ENCODE results near the gene DNAJC8.

Gene DNAJC8

DNA sequence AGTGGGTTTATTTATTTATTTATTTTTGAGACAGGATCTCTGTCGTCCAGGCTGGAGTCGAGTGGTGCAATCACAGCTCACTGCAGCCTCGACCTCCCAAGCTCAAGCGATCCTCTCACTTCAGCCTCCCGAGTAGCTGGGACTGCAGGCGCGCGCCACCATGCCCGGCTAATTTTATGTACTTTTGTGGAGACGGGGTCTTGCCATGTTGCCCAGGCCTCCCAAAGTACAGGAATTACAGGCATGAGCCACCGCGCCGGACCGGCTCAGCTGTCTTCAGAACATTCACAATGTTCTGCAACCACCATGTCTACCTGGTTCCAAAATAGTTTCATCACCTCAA, 406 bp upstream of the DNAJC8 start:
- TF ChIP-seq, protein P1, sequence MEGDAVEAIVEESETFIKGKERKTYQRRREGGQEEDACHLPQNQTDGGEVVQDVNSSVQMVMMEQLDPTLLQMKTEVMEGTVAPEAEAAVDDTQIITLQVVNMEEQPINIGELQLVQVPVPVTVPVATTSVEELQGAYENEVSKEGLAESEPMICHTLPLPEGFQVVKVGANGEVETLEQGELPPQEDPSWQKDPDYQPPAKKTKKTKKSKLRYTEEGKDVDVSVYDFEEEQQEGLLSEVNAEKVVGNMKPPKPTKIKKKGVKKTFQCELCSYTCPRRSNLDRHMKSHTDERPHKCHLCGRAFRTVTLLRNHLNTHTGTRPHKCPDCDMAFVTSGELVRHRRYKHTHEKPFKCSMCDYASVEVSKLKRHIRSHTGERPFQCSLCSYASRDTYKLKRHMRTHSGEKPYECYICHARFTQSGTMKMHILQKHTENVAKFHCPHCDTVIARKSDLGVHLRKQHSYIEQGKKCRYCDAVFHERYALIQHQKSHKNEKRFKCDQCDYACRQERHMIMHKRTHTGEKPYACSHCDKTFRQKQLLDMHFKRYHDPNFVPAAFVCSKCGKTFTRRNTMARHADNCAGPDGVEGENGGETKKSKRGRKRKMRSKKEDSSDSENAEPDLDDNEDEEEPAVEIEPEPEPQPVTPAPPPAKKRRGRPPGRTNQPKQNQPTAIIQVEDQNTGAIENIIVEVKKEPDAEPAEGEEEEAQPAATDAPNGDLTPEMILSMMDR (IDR thresholded peaks at IDR 0.05; ENCODE audit: insufficient read depth, low read depth, low read length, missing control alignments): no peak
- no peak for DNase-seq (ENCODE audit: low read depth)
- peak overlapping the region; percentile 99 for H3K4me3 ChIP-seq (ENCODE audit: low read depth, low read length)

DNA sequence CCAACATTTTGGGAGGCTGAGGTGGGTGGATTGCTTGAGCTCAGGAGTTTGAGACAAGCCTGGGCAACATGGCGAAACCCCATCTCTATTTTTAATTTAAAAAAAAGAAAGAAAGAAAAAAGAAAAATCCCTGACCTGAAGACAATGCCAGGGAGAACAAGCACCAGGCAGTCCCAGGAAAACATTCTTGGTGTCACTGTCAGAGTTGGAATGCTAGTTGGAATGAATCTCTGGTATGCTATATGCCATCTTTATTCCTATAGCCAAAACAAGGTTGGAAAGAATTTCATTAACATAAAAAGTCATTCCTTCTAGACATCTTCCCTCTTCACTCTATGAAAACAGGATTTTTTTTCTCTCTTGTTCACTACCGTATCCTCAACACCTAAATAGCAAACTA, 2.8 kb downstream of the DNAJC8 start:
- H3K4me3 ChIP-seq (ENCODE audit: low read depth, low read length): no peak overlapping the region
- TF ChIP-seq, protein P1 (IDR thresholded peaks at IDR 0.05; ENCODE audit: insufficient read depth, low read depth, low read length, missing control alignments): no peak
- no peak for DNase-seq (ENCODE audit: low read depth)

DNA sequence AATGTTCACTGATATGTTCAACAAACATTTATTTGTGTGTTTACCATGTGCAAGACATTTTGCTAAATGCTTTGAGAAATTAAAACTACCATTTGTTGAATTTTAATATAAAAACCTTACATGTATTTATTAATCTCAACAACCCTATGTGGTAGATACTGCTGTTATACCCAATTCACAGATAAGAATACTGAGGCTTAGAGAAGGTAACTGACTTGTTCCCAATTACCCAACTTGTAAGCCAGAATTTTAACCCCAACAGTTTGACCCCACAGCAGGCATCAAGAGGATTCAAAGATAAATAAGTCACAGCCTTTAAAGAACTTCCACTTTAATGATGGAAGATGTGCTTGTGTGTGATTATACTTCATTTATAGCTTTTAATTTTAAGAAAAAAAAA, 3.7 kb downstream of the DNAJC8 start:
- no peak for DNase-seq (ENCODE audit: low read depth)
- TF ChIP-seq, protein P1 (IDR thresholded peaks at IDR 0.05; ENCODE audit: insufficient read depth, low read depth, low read length, missing control alignments): no peak
- no peak overlapping the region for H3K4me3 ChIP-seq (ENCODE audit: low read depth, low read length)

DNA sequence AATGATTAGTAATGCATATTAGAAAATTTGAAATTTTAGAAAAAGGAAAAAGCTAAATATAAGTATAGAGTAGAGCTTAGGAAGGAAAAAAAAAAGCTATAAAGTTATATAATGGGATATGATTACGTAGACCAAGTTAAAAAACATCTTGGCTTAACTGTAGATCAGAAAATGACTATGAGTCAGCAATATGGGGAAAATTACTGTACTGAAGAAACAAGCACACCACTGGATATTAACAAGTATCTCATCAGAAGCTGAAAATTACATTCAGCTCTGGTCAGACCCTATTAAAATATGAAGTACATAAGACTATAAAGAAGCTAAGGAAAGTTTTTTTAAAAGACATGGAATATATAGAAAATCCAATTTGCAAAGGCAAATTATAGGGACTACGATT, 19.5 kb downstream of the DNAJC8 start:
- no peak for DNase-seq (ENCODE audit: low read depth)
- H3K4me3 ChIP-seq (ENCODE audit: low read depth, low read length): no peak overlapping the region

DNA sequence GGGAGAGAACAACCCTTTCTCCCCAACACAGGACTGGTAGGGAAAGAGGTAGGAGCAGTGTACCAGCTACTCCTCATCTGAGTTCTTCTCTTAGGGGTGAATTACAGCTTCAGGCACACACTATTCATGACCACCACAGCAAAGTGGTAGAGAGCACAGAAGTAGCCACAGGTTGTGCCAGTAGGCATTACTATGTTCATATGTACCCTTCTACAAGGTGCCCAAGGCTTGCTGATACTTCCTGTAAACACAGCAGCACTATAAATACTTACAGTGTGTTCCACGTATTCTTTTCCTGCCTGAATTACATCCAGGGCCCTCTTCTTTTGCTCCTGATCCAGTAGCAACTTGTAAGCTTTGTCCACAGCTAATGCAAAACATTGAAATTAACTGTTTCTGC, 23.1 kb downstream of the DNAJC8 start:
- TF ChIP-seq, protein P1 (IDR thresholded peaks at IDR 0.05; ENCODE audit: insufficient read depth, low read depth, low read length, missing control alignments): no peak
- no peak for DNase-seq (ENCODE audit: low read depth)
- H3K4me3 ChIP-seq (ENCODE audit: low read depth, low read length): no peak overlapping the region

More for the DNA sequence above, 19.5 kb downstream of the DNAJC8 start:
- TF ChIP-seq, protein P1 (IDR thresholded peaks at IDR 0.05; ENCODE audit: insufficient read depth, low read depth, low read length, missing control alignments): no peak

DNA sequence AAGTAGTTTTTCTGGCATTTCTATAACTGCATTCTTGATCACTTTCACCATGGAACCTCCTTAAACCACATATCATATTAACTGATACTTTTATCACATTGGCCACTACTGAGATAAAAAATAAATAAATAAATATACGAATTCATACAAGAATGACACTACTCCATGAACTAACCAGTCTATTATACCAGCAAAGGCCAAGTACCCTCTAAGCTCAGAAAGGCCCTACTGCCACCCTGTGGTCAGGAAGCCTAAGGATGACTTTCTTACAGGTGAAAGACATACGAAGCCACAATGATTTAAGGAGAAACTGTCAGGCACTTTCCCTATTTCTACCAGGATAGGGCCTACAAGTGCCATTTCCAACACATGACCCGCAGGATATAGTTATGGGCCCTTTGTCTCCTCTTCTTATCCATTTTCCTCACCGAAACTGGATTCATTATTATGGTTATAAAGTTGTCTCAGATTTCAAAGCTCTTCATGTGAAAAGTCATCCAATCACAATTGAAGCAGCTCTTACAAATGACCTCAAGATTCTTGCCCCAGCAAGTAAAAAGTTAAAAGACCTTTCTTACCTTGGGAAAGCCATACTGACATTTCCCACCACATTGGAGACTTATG, 23.9 kb downstream of the DNAJC8 start:
- peak; percentile 82 for DNase-seq (ENCODE audit: low read depth)
- TF ChIP-seq, protein P1 (IDR thresholded peaks at IDR 0.05; ENCODE audit: insufficient read depth, low read depth, low read length, missing control alignments): peak; percentile 77
- no peak overlapping the region for H3K4me3 ChIP-seq (ENCODE audit: low read depth, low read length)

DNA sequence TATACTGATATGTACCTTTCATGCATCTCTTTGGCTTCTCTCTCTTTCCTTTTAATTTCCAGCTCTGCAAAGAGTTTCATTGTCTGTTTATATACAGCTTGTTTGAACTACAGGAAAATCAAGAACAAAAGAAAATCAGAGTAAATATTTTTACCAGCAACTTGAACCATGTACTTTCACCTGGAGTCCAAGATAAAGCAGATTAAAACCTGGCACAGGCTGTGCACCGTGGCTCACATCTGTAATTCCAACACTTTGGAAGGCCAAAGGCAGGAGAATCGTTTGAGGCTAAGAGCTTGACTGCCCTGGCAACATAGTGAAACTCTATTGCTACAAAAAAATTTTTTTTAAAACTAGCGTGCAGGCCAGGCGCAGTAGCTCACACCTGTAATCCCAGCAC, 27.6 kb downstream of the DNAJC8 start:
- DNase-seq (ENCODE audit: low read depth): no peak
- TF ChIP-seq, protein P1 (IDR thresholded peaks at IDR 0.05; ENCODE audit: insufficient read depth, low read depth, low read length, missing control alignments): no peak
- no peak overlapping the region for H3K4me3 ChIP-seq (ENCODE audit: low read depth, low read length)

All from GM12865 (cell line).